GM18951 (cell line): Measurements from ENCODE around the gene AQP12B.

Experiments used
- POLR2A ChIP-seq: IDR thresholded peaks from 4 replicates; pipeline ENCODE4 v1.6.1; 2011; ENCODE audit warnings: mild to moderate bottlenecking; ENCODE audit not compliant: insufficient read length, insufficient read depth; ENCODE audit errors: extremely low read depth
- in situ Hi-C: fragments of 300-500 bp; cut with MboI; formaldehyde crosslinking; loops from one replicate; pipeline ENCODE4 v1.12.0; 2022; ENCODE audit warnings: low sequenced_read_pairs, mixed read lengths, inconsistent platforms; ENCODE audit not compliant: unreplicated experiment

The AQP12B gene

DNA sequence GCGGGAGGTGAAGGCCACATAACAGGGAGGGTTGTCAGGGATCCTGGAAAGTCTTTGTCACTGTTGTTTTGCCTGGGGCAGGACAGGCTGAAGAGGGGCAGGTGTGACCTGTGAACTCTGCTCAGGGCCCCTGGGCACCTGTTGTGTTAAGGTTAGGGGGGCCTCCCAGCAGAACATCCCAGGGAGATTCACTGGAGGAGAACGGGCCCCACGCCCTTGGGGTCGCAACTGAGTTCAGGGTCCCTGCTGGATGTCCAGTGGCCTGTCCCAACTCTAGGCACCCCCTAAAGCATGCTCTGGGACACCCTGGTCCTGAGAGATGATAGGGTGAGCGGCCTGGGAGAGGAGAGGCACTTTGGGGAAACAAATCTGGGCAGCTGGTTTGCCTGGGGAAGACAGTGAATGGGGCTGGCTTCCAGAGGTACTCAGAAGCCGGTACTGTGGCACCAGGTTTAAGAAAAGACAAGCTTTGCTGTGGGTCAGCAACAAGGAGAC is 34.5 kb downstream of the AQP12B start:
- no peak for TF ChIP-seq POLR2A
- in situ Hi-C loops: no loop called here

DNA sequence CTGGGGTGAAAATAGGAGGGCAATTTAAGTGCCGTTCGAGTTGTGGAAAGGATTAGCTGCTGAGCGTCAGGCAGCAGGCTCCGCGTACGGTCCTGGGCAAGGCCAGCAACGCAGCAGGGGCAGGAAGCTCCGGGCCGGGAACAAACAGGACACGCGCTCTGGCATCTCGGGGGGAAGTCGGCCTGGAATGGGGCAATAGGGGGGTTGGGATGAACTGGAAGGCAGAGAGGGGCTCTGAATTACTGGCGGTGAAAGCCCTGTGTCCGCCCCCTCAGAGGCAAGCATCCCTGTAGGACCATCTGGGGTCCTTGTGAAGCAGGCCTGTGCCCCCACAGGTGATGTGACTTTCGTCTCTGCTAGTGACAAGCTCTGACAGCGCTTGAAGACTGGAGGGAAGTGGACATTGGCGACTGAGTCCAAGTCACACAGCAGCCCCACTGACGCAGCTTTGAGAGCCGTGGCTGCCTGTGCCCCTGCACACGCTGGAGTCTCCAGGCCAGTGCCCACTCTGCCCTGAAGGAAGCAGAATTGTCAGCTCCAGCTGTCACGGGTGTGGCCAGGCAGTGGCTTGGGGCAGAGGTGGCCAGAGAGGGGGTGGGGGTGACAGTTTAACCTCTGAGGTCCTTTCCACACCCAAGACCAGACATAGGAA is 35.1 kb downstream of the AQP12B start:
- in situ Hi-C loops: no loop called here

DNA sequence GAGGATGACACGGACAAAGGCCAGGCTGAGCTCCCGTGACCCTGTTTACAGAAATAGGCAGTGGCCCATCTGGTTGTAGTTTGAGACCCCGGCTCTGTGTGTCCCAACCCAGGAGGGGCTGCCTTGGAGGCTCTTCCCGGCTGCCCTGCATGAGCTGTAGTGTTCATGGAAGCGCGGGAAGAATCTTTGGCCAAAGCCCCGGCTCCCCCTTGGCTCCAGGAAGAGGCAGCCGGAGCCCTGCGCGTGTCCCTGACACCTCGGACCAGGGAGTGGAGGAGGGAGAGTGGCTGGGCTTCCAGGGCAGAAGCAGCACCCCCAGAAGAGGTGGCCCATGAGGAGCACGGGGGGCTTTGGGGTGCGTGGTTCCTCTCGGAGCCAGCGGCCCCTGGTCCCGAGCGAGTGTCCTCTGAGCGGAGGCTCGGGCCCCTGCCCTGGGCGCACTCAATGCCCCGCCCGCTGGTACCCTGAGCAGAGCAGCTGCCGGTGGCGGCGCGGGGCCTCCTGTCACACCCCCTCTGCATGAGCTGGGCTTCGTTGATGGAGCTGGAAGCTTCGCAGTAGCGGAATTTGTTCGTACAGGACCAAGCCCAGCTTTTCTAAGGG is 35.7 kb downstream of the AQP12B start:
- in situ Hi-C loops: no loop called here
- TF ChIP-seq POLR2A: no peak

More for the DNA sequence above, 35.1 kb downstream of the AQP12B start:
- TF ChIP-seq POLR2A: no peak

DNA sequence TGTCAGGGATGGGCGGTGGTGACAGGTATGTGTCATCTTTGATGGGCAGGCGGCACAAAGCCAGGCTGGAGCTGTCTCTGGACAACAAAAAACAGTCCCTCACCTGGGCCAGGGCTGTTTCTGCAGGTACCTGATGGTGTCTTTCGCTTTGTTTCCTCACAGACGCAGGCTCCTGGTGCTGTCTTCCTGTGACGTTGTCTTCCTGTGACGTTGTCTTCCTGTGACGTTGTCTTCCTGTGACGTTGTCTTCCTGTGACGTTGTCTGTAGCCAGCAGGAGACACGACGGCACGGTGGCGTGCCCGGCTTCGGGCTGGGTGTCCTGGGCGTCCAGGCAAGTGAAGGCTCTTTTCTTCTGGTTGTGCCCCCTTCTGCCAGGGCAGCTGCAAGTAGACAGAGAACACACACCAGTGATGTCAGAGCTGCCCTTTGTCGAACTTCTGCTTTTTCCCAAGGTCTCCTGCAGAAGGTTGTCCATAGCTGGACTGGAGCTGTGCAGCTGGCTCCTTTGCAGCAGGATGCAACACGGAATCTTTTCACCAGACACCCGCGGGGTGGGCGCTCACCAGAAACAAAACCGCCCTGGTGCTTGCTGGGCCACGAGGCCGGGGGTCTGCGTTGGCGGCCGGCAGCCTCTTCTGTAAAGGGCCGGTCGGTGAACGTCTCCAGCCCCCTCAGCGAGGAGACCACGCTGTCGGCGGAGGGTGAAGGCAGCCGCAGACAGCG is 36.3 kb downstream of the AQP12B start:
- in situ Hi-C loops: no loop called here

DNA sequence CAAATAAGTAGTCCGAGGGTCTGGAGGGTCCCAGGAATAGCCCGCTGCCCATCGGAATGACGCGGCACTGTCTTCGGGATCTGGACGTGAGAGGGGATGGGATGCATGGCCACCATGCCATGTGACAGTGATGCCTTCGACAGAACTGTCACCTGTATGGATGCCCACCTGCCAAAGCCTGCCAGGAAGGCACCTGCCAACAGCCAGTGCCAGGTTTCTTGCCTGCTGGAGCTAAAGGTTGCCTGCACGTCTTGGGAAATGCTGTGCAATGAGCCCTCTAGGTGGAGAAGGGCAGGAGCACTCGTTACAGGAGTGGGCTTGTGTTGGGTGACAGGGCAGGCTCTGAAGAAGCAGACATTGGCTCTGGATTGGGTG is 36.9 kb downstream of the AQP12B start:
- in situ Hi-C loops: no loop called here
- TF ChIP-seq POLR2A: no peak

More for the DNA sequence above, 36.3 kb downstream of the AQP12B start:
- TF ChIP-seq POLR2A: no peak

DNA sequence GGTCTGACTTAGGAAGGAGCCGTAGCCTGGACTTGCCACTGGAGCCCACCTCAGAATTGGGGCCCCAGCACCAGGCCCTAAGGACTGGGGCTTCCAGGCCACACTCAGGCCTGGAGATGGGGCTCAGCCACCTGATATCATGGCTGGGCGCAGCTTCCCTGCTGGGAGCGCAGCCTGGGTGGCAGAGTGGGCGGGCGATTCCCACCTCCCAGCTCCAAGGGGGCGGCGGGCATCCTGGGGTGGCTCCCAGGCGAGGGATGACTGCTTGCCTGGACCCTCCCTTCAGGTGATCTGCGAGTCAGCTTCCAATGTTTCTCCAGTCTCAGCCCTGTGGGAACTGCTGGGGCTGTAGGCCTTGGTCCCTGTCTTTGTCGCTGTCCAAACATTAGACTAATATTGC is 37.3 kb downstream of the AQP12B start:
- TF ChIP-seq POLR2A: no peak
- in situ Hi-C loops: no loop called here

DNA sequence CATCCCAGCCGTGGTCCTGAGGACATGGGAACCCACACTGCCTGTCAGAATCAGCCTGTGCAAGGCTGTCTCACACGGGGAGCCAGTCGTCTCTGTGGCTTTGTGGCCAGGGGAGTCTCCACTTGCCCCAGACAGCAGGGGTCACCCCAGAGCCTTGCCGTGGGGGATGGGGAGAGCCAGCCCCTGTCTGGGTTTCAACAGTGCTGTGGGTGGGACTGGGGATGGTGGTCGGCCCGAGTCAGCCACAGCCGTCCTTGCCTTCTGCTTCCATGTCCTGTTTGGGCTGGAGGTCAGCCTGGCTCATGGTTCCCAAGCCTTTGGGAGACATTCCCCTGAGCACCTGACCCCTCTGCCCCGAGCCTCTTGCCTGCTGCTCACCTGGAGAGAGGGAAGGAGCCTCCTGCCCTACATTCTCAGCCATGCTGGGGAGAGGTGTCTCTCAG is 37.8 kb downstream of the AQP12B start:
- TF ChIP-seq POLR2A: no peak
- in situ Hi-C loops: no loop called here

DNA sequence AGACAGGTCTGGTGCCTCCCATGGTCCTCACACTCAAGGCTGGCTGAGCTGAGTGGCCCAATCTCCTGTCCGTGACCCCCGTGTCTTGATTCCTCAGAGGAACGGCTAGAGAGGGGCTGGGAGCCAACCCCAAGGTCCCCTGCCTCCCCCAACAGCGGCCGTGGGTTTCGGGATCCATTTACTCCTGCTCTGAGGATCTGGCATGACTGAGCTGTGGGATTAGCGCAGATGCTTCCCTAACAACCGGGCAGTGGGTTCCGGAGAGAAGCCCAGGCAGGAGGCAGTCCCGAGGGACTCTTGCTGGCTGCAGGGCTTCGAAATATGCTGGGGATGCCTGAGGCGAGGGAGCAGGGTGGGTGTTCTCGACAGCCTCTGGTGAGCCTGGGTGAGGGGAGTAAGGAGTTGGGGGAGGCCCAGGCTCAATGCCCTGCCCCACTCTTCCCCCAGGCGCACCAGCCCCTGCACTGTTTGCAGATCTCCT is 38.5 kb downstream of the AQP12B start:
- in situ Hi-C loops: no loop called here
- no peak for TF ChIP-seq POLR2A

DNA sequence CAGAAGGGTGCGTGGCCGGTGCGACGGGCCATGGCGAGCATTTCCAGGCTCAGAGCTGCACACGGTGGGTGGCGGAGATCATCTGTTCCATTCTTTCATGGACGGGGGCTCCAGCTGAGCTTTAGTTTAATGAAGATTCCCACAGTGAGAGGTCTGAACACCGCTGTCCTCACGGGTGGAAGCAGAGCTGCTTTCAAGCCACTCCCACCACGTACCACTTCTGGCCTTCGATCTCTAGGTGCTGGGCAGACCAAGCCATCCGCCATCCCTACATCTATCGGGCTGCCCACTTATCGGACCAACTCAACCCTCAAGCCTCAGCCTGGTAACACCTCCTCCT is 38.9 kb downstream of the AQP12B start:
- in situ Hi-C loops: no loop called here
- TF ChIP-seq POLR2A: no peak

DNA sequence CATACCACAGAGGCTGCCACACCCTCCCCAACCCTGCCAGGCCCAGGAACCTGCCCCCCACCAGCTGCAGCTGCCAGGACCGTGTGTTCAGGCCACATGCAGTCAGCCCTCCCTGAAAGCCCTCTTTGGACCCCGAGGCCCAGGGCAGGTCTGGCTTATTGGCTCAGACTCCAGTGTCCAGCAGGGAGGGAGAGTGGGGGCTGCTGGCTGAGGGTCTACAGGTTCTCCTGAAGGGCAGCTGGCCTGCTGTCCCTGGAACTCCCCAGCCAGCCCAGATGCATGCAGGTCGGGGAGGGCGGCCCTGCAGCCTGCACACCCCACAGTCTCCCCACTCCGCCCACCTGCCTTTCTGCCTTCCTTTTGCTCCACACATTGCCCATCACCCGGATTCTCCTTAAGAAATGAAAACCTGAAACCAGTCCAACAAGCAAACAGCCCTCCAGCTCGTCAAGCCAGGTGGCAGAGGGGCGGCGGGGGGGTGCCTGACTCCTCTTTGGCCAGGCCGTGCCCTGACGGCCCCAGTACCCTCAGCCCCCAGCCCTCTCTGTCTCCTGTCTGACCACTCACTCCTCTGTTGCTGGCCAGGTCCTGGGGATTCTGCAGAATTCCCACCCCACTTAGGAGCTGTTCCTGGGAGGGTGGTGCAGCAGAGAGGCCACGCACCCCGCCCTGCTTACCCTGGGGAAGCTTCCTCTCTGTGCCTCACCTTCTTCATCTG is 39.4 kb downstream of the AQP12B start:
- in situ Hi-C loops: no loop called here
- TF ChIP-seq POLR2A: no peak

DNA sequence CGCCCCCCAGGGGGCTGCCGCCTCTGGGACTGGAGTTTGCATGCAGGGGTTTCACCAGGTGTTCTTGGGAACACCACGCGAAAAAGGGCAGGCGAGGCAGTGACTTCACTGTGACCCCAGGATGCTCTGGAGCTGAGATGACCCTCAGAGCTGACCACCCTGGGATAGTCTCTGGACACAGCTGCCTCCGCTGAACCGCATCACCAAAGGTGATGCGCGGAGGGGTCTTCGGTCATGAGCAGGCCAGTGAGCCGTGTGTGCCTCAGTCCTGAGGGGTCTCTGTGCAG is 39.9 kb downstream of the AQP12B start:
- in situ Hi-C loops: no loop called here
- no peak for TF ChIP-seq POLR2A

DNA sequence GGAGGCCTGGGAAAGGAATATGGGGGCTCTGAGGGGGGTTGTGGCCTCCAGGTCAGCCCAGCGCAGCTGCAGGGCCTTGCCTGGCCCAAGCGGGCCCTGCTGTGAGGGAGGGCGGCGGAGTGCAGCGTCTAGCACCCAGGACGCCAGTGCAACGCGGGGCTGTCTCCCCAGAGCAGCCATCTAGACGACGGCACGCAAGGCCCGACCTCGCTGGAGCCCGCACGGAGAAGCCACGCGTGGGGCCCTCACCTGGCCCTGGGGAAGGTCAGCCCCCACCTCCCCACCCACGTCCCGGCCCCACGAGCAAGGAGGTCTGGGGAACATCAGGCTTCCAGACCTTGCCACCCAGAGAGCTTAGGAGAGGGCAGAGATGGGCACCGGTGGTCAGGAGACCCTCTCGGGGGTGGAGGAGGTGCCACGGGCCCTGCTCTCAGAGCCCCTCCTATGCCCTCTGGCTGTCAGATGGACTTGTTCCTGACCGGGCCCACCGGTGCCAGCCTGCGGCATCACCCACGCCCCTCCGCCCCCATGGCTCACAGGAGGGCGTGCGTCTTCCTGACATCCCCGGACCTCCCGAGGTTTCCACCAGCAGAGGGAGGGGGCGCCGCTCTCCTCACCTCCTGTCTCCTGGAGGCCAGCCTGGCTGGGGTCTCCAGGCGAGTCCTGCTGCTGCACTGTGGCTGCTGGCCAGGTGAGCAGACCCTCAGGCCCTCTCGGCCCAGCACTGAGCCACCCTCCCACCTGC is 40.5 kb downstream of the AQP12B start:
- TF ChIP-seq POLR2A: no peak
- in situ Hi-C loops: no loop called here

DNA sequence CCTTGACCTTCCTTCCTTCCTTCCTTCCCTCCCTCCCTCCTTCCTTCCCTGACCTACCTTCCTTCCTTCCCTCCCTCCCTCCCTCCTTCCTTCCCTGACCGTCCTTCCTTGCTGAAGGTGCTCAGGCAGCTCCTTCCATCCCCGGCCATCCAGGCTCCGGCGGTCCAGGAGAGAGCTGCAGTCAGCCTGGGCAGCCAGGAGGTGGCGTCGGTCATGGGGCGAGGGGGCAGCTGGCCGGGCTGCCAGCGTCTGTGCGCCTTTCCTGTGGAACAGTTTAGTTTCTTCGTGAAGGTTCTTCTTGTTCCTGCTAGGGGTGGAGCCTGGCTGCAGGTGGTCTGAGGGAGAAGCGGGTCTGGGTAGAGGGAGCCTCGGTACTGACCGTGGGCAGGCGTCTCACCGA is 41.7 kb downstream of the AQP12B start:
- TF ChIP-seq POLR2A: no peak
- in situ Hi-C loops: no loop called here
